Gastroesophageal sphincter (tissue), 4 donors: ENCODE data around the gene MGAM2. TPM values are rescaled to one million over a fixed set of nuclear protein-coding genes. Genes with fewer than 3 reads are reported as not detected.

Source experiments
- ATAC-seq: fragments of 150-250 bp; one replicate; pipeline ENCODE4 v1.9.1; 2016; ENCODE audit warnings: mild to moderate bottlenecking, moderate library complexity
- H3K27ac ChIP-seq, 4 donors: fragments of 200-600 bp; sonication (generic) in 3 of 4; 1 replicate in 3 of 4; 2 replicates in 1 of 4; pipeline ENCODE4 v1.5.1; 2016 to 2019
- H3K27me3 ChIP-seq: fragments of 200-600 bp; sonication (generic); one replicate; pipeline ENCODE4 v1.5.1; 2019
- H3K36me3 ChIP-seq, 2 donors: fragments of 200-600 bp; sonication (generic); one replicate each; pipeline ENCODE4 v1.5.1; 2019; ENCODE audit warnings: control low read depth in 1 of 2
- H3K4me1 ChIP-seq, 3 donors: fragments of 200-600 bp; sonication (generic); 1 replicate in 2 of 3; 2 replicates in 1 of 3; pipeline ENCODE4 v1.5.1; 2016 to 2019; ENCODE audit warnings: control low read depth in 2 of 3
- H3K4me3 ChIP-seq, 2 donors: fragments of 200-600 bp; sonication (generic); one replicate each; pipeline ENCODE4 v1.5.1; 2019; ENCODE audit warnings: mild to moderate bottlenecking in 1 of 2, moderate library complexity in 1 of 2
- H3K9me3 ChIP-seq, 3 donors: fragments of 200-600 bp; sonication (generic); one replicate each; pipeline ENCODE4 v1.5.1; 2017 to 2019; ENCODE audit warnings: control low read depth in 2 of 3
- CTCF ChIP-seq, 4 experiments: fragments of 200-600 bp in 2 of 4; fragments of 450-650 bp in 2 of 4; sonication (generic) in 1 of 4; IDR thresholded peaks; one replicate each; pipeline ENCODE4 v1.5.1; 2017 to 2019; ENCODE audit warnings: antibody characterized with exemption in 4 of 4, mild to moderate bottlenecking in 2 of 4, moderate library complexity in 2 of 4
- EP300 ChIP-seq: sonication (generic); formaldehyde crosslinking; IDR thresholded peaks from one replicate; pipeline ENCODE4 v1.6.1; 2017; ENCODE audit warnings: antibody characterized with exemption, mild to moderate bottlenecking
- POLR2A ChIP-seq, 2 donors: fragments of 450-650 bp; IDR thresholded peaks; one replicate each; pipeline ENCODE4 v1.6.1; 2017; ENCODE audit warnings: antibody characterized with exemption in 2 of 2, mild to moderate bottlenecking in 2 of 2, moderate library complexity in 1 of 2
- POLR2AphosphoS5 ChIP-seq: sonication (generic); formaldehyde crosslinking; IDR thresholded peaks from one replicate; pipeline ENCODE4 v1.6.1; 2017; ENCODE audit warnings: antibody characterized with exemption
- WGBS, 2 donors: methylation state at CpG; one replicate each; pipeline ENCODE4 v1.1.5; 2018; ENCODE audit warnings: low coverage in 1 of 2; 5-methylcytosine and 5-hydroxymethylcytosine counted together
- total RNA-seq, 4 donors: library from RNA; depleted of rRNA; stranded (reverse); fragments of >200 nt; gene quantifications; one replicate each; pipeline ENCODE4 v1.1.0, GENCODE V29; 2016

The MGAM2 gene
- total RNA-seq, 4 donors from 2014 or later = 0.54 to 1.6 TPM; not detected in 2

GRCh38 chr7:142120524-142120923 lies 9.0 kb downstream of the MGAM2 start:
- Histone ChIP-seq H3K27me3 (no peaks in the 10 kb centered on the region), H3K4me1 (no peaks in the 10 kb centered on the region), H3K9me3 (no peaks in the 10 kb centered on the region), H3K4me3 (no peak overlapping the region), H3K36me3 (no peaks in the 10 kb centered on the region), H3K27ac (no peak overlapping the region)
- TF ChIP-seq CTCF (IDR thresholded peaks at IDR 0.05) = no peak
- TF ChIP-seq POLR2AphosphoS5 = no peak
- TF ChIP-seq EP300 = no peak
- TF ChIP-seq POLR2A (IDR thresholded peaks at IDR 0.05) = no peak
- WGBS, 2 donors = 55 to 68% methylated on average over 4 of the region's 4 CpGs
- no peak for ATAC-seq

- Histone ChIP-seq H3K9me3 (no peaks in the 10 kb centered on the region), H3K4me1 (no peaks in the 10 kb centered on the region), H3K36me3 (no peaks in the 10 kb centered on the region), H3K27me3 (no peaks in the 10 kb centered on the region), H3K27ac (no peak overlapping the region), H3K4me3 (no peak overlapping the region)
- ATAC-seq = no peak
- 81 to 92% methylated on average over 3 of the region's 3 CpGs for WGBS, 2 donors
- no peak for TF ChIP-seq POLR2AphosphoS5
- no peak for TF ChIP-seq CTCF (IDR thresholded peaks at IDR 0.05)
- TF ChIP-seq EP300 = no peak
- no peak for TF ChIP-seq POLR2A (IDR thresholded peaks at IDR 0.05)
Observed at GRCh38 chr7:142123184-142123583, 11.7 kb downstream of the MGAM2 start.

- Histone ChIP-seq H3K27me3 (no peaks in the 10 kb centered on the region), H3K9me3 (no peaks in the 10 kb centered on the region), H3K4me1 (no peaks in the 10 kb centered on the region), H3K27ac (no peak overlapping the region), H3K4me3 (no peak overlapping the region), H3K36me3 (no peaks in the 10 kb centered on the region)
- no peak for ATAC-seq
- WGBS, 2 donors = 41 to 75% methylated on average over 1 of the region's 1 CpG
- TF ChIP-seq CTCF (IDR thresholded peaks at IDR 0.05) = no peak
- TF ChIP-seq EP300 = no peak
- no peak for TF ChIP-seq POLR2A (IDR thresholded peaks at IDR 0.05)
- no peak for TF ChIP-seq POLR2AphosphoS5
Observed at GRCh38 chr7:142125256-142125955, 13.9 kb downstream of the MGAM2 start.

- Histone ChIP-seq H3K9me3 (no peaks in the 10 kb centered on the region), H3K27ac (no peak overlapping the region), H3K27me3 (no peaks in the 10 kb centered on the region), H3K4me3 (no peak overlapping the region), H3K4me1 (no peaks in the 10 kb centered on the region), H3K36me3 (no peaks in the 10 kb centered on the region)
- WGBS, 2 donors = 38 to 83% methylated on average over 2 of the region's 2 CpGs
- no peak for TF ChIP-seq EP300
- no peak for TF ChIP-seq POLR2A (IDR thresholded peaks at IDR 0.05)
- TF ChIP-seq POLR2AphosphoS5 = no peak
- no peak for TF ChIP-seq CTCF (IDR thresholded peaks at IDR 0.05)
- no peak for ATAC-seq
Observed at GRCh38 chr7:142130267-142130666, 18.7 kb downstream of the MGAM2 start.
